SK-N-SH (cell line): ENCODE measurements around the gene RPS26. TPM values are rescaled to one million over a fixed set of nuclear protein-coding genes. Genes with fewer than 3 reads are reported as not detected.
"Not testable (repeated sequence)": the region's sequence is repeated elsewhere in the genome, so short reads cannot be mapped to it uniquely, and the experiment has no call there.

Experiments
- CTCF ChIA-PET: fragments of 300-600, 350-600 bp; formaldehyde crosslinking; extraction: SDS; loops from one replicate; lab custom pipeline; 2021; lab: Yijun Ruan, JAX
- POLR2A ChIA-PET: fragments of 350-600 bp; sonication (Branson Sonifier 250); formaldehyde crosslinking; extraction: SDS; loops from one replicate; lab custom pipeline; 2020; ENCODE audit warnings: antibody characterized with exemption, inconsistent platforms; lab: Yijun Ruan, JAX
- DNase-seq: peaks from one replicate; pipeline ENCODE4 v3.0.0; 2012
- H2AFZ ChIP-seq: fragments of 200-600 bp; sonication (generic); 2 replicates; pipeline ENCODE4 v1.8.1; 2016; ENCODE audit warnings: antibody characterized with exemption, mild to moderate bottlenecking, low read depth
- H3F3A ChIP-seq: fragments of 200-600 bp; sonication (generic); replicated peaks from 2 replicates; pipeline ENCODE3; 2016; ENCODE audit warnings: antibody characterized with exemption, mild to moderate bottlenecking; ENCODE audit not compliant: insufficient read depth
- H3K27ac ChIP-seq, 2 experiments: fragments of 200-500 bp in 1 of 2; fragments of 200-600 bp in 1 of 2; sonication (Bioruptor generic) in 1 of 2; sonication (generic), shearing (Covaris generic) in 1 of 2; 2 replicates each; pipeline versions ENCODE4 v1.5.1 to v1.6.1; 2014 to 2016; ENCODE audit warnings: low read depth in 2 of 2, inconsistent platforms in 1 of 2, low read length in 1 of 2, mild to moderate bottlenecking in 1 of 2, mixed read lengths in 1 of 2
- H3K27me3 ChIP-seq: fragments of 200-600 bp; sonication (generic), shearing (Covaris generic); 2 replicates; pipeline ENCODE4 v1.6.1; 2016; ENCODE audit warnings: mixed run types; ENCODE audit not compliant: insufficient read depth
- H3K36me3 ChIP-seq, 2 experiments: fragments of 200-500 bp in 1 of 2; fragments of 200-600 bp in 1 of 2; sonication (Bioruptor generic) in 1 of 2; sonication (generic) in 1 of 2; replicated peaks in 1 of 2; 2 replicates each; pipeline versions ENCODE3 to v1.5.1; 2014 to 2016; ENCODE audit warnings: low read length in 1 of 2, mild to moderate bottlenecking in 1 of 2; ENCODE audit not compliant: insufficient read depth in 2 of 2, control insufficient read depth in 1 of 2
- H3K4me1 ChIP-seq, 2 experiments: fragments of 200-500 bp in 1 of 2; fragments of 200-600 bp in 1 of 2; sonication (Bioruptor generic) in 1 of 2; sonication (generic), shearing (Covaris generic) in 1 of 2; 2 replicates each; pipeline versions ENCODE4 v1.5.1 to v1.6.1; 2014 to 2016; ENCODE audit warnings: low read depth in 1 of 2, low read length in 1 of 2, mixed run types in 1 of 2; ENCODE audit not compliant: insufficient read depth in 2 of 2, control insufficient read depth in 1 of 2
- H3K4me2 ChIP-seq: fragments of 200-600 bp; sonication (generic), shearing (Covaris generic); 2 replicates; pipeline ENCODE4 v1.6.1; 2017; ENCODE audit warnings: mixed run types
- H3K4me3 ChIP-seq, 2 experiments: fragments of 200-500 bp in 1 of 2; fragments of 200-600 bp in 1 of 2; sonication (Bioruptor generic) in 1 of 2; sonication (generic), shearing (Covaris generic) in 1 of 2; 2 replicates each; pipeline versions ENCODE4 v1.5.1 to v1.8.1; 2014 to 2016; ENCODE audit warnings: low read depth in 2 of 2, inconsistent platforms in 1 of 2, low read length in 1 of 2, mild to moderate bottlenecking in 1 of 2, mixed read lengths in 1 of 2, moderate library complexity in 1 of 2
- H3K79me2 ChIP-seq: fragments of 200-600 bp; sonication (generic); 2 replicates; pipeline ENCODE4 v1.8.1; 2017; ENCODE audit warnings: mild to moderate bottlenecking; ENCODE audit not compliant: insufficient read depth
- H3K9ac ChIP-seq: fragments of 200-600 bp; sonication (generic); 2 replicates; pipeline ENCODE4 v1.6.1; 2017; ENCODE audit warnings: mixed run types
- H3K9me2 ChIP-seq: fragments of 200-600 bp; sonication (generic); 2 replicates; pipeline ENCODE4 v1.6.1; 2017; ENCODE audit warnings: mixed run types
- H3K9me3 ChIP-seq: fragments of 200-600 bp; sonication (generic); 2 replicates; pipeline ENCODE4 v1.6.1; 2017; ENCODE audit warnings: mixed run types, mild to moderate bottlenecking, moderate library complexity
- H4K20me1 ChIP-seq: fragments of 200-600 bp; sonication (generic); 2 replicates; pipeline ENCODE4 v1.6.1; 2017; ENCODE audit warnings: mild to moderate bottlenecking, mixed run types; ENCODE audit not compliant: insufficient read depth
- CHD2 ChIP-seq: fragments of 150-350 bp; IDR thresholded peaks from 2 replicates; pipeline ENCODE4 v1.6.1; 2018; ENCODE audit warnings: low read length; ENCODE audit not compliant: partially characterized antibody
- FOXJ3 ChIP-seq: sonication (generic); formaldehyde crosslinking; IDR thresholded peaks from 2 replicates; pipeline ENCODE4 v1.5.1; 2020; ENCODE audit warnings: mild to moderate bottlenecking, missing genetic modification reagents
- FOXM1 ChIP-seq: IDR thresholded peaks from 2 replicates; pipeline ENCODE4 v1.4.0; 2012; ENCODE audit warnings: low read depth, mild to moderate bottlenecking
- IRF3 ChIP-seq: fragments of 150-350 bp; IDR thresholded peaks from 2 replicates; pipeline ENCODE4 v1.6.1; 2016; ENCODE audit warnings: mild to moderate bottlenecking, low read depth, low read length
- MEF2A ChIP-seq: IDR thresholded peaks from 2 replicates; pipeline ENCODE4 v1.4.0; 2012; ENCODE audit warnings: low read depth, borderline replicate concordance
- MXI1 ChIP-seq: IDR thresholded peaks from 2 replicates; pipeline ENCODE4 v1.6.1; 2012; ENCODE audit warnings: mild to moderate bottlenecking, low read depth, low read length, improper control_type of control experiment
- PBX3 ChIP-seq: IDR thresholded peaks from 2 replicates; pipeline ENCODE4; 2012
- RCOR1 ChIP-seq: fragments of 150-350 bp; IDR thresholded peaks from 2 replicates; pipeline ENCODE4 v1.6.1; 2017; ENCODE audit warnings: antibody characterized with exemption, low read length
- REST ChIP-seq: IDR thresholded peaks from 2 replicates; pipeline ENCODE4 v1.6.1; 2012; ENCODE audit warnings: mild to moderate bottlenecking, low read depth, low read length, moderate library complexity
- RFX5 ChIP-seq: IDR thresholded peaks from 2 replicates; pipeline ENCODE4 v1.6.1; 2012; ENCODE audit warnings: mild to moderate bottlenecking, improper control_type of control experiment, low read length
- RXRA ChIP-seq: IDR thresholded peaks from 2 replicates; pipeline ENCODE4 v1.4.0; 2012; ENCODE audit warnings: low read depth, mild to moderate bottlenecking, borderline replicate concordance
- USF1 ChIP-seq: IDR thresholded peaks from 2 replicates; pipeline ENCODE4 v1.4.0; 2012; ENCODE audit warnings: low read depth, borderline replicate concordance
- USF2 ChIP-seq: fragments of 150-350 bp; IDR thresholded peaks from 2 replicates; pipeline ENCODE4 v1.6.1; 2017; ENCODE audit warnings: antibody characterized with exemption, low read length, low read depth, borderline replicate concordance
- WGBS: methylation state at CpG from one replicate; pipeline ENCODE4 v1.1.6; 2017; ENCODE audit warnings: low lambda C conversion rate; 5-methylcytosine and 5-hydroxymethylcytosine counted together
- polyA plus RNA-seq, 3 experiments: library from polyadenylated mRNA; depleted of rRNA; stranded (reverse); fragments of >200 nt; gene quantifications; 2 replicates each; pipeline ENCODE4 v1.2.3, GENCODE V29; 2012

The RPS26 gene
- polyA plus RNA-seq, 1 of the 3 experiments (the other 2 are of a cell fraction), result 1,500 TPM

GRCh38 chr12:56001487-56002100 is 40.1 kb upstream of the RPS26 start:
- Histone ChIP-seq H3K79me2 (peaks cover 9% of the 10 kb centered on the region; the same call in 1 of the 2 replicates), H3K4me1 (peaks cover 0 to 3% of the 10 kb centered on the region in 2 experiments; a peak in 1 of 4 replicates), H4K20me1 (no peaks in the 10 kb centered on the region), H3K36me3 (peaks cover 0 to 9% of the 10 kb centered on the region in 2 experiments), H3K4me2 (no peak overlapping the region), H3K9me2 (no peaks in the 10 kb centered on the region), H2AFZ (no peak overlapping the region), H3F3A (peaks cover 7% of the 10 kb centered on the region), H3K27me3 (no peaks in the 10 kb centered on the region), H3K9ac (no peak overlapping the region), H3K4me3 (no peak overlapping the region), H3K27ac (no peak overlapping the region), H3K9me3 (no peaks in the 10 kb centered on the region)
- WGBS, result 84% methylated on average over 7 of the region's 7 CpGs
- no peak for DNase-seq
- no peak for TF ChIP-seq FOXJ3 (CRISPR knock-in tag)
- TF ChIP-seq RCOR1, result no peak
- no peak for TF ChIP-seq USF2
- no peak for TF ChIP-seq MEF2A
- ChIA-PET CTCF (interaction anchor here (10.8 kb wide), 1 partner anchor 23 kb away, joined by 183 read pairs; the partner anchor contains the start of gene IKZF4), POLR2A (no interaction called here)

- H3K9ac ChIP-seq, H4K20me1 ChIP-seq, H3K4me2 ChIP-seq, DNase-seq, H3K27ac ChIP-seq, H3K9me3 ChIP-seq, H3K27me3 ChIP-seq, H3K4me1 ChIP-seq, H2AFZ ChIP-seq, POLR2A ChIA-PET, H3K36me3 ChIP-seq, H3F3A ChIP-seq, H3K9me2 ChIP-seq, H3K4me3 ChIP-seq, H3K79me2 ChIP-seq: not testable (repeated sequence)
- CTCF ChIA-PET, result interaction anchor here (0.6 to 1.2 kb wide), 3 partner anchors 26 to 63 kb away, joined by 3 to 5 read pairs (median 4); no protein-coding TSS in a partner anchor
- 96% methylated on average over 5 of the region's 5 CpGs for WGBS
Observed at GRCh38 chr12:56003376-56003775, 38.3 kb upstream of the RPS26 start.

GRCh38 chr12:56004211-56004610 is 37.5 kb upstream of the RPS26 start:
- DNase-seq, result no peak
- no peaks in the 10 kb centered on the region for H3K9me2 ChIP-seq
- peaks cover 0 to 9% of the 10 kb centered on the region in 2 experiments for H3K36me3 ChIP-seq
- CTCF ChIA-PET, result interaction anchor here (0.6 to 1.2 kb wide), 4 partner anchors 8 to 185 kb away, joined by 3 to 5 read pairs (median 4); no protein-coding TSS in a partner anchor
- no peaks in the 10 kb centered on the region for H4K20me1 ChIP-seq
- peaks cover 0 to 8% of the 10 kb centered on the region in 2 experiments; a peak in 1 of 4 replicates for H3K4me1 ChIP-seq
- no peak overlapping the region for H3K27ac ChIP-seq
- H3K9me3 ChIP-seq, result no peaks in the 10 kb centered on the region
- no peak overlapping the region for H3K9ac ChIP-seq
- H3K4me2 ChIP-seq, result no peak overlapping the region
- H3K79me2 ChIP-seq, result no peaks in the 10 kb centered on the region
- POLR2A ChIA-PET, result no interaction called here
- peaks cover 4% of the 10 kb centered on the region for H3F3A ChIP-seq
- H3K4me3 ChIP-seq, result no peak overlapping the region
- H2AFZ ChIP-seq, result no peak overlapping the region
- H3K27me3 ChIP-seq, result no peaks in the 10 kb centered on the region
- WGBS, result 94% methylated on average over 10 of the region's 10 CpGs
- TF ChIP-seq RFX5, result no peak
- TF ChIP-seq RCOR1, result no peak
- TF ChIP-seq CHD2, result no peak
- TF ChIP-seq USF1, result no peak
- TF ChIP-seq PBX3, result no peak
- no peak for TF ChIP-seq IRF3
- TF ChIP-seq FOXM1, result no peak
- TF ChIP-seq MXI1, result no peak
- no peak for TF ChIP-seq RXRA
- TF ChIP-seq REST, result no peak
